Measurements from ENCODE around the gene ATAD3B.
"Not testable (repeated sequence)": the region's sequence is repeated elsewhere in the genome, so short reads cannot be mapped to it uniquely, and the experiment has no call there.

The ATAD3B gene

DNA sequence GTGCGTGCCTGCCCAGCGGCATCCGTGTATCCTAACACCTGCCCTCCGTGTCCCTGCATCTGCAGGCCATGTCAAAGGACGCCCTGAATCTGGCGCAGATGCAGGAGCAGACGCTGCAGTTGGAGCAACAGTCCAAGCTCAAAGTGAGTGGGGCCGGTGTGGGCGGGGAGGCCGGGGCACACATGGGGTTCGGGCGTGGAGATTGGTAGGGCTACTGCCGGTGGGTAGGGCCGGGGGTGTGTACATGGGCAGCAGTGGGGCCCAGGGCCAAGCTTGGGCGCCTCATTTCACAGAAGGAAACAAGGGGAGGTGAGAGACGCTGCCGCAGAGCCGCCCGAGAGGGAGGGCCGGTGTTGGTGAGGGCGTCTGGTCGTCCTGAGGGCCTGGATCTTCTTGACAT, 20.9 kb upstream of the ATAD3B start:
- DNase-seq (ENCODE audit: low read depth in 2 of 2), result not testable (repeated sequence)

DNA sequence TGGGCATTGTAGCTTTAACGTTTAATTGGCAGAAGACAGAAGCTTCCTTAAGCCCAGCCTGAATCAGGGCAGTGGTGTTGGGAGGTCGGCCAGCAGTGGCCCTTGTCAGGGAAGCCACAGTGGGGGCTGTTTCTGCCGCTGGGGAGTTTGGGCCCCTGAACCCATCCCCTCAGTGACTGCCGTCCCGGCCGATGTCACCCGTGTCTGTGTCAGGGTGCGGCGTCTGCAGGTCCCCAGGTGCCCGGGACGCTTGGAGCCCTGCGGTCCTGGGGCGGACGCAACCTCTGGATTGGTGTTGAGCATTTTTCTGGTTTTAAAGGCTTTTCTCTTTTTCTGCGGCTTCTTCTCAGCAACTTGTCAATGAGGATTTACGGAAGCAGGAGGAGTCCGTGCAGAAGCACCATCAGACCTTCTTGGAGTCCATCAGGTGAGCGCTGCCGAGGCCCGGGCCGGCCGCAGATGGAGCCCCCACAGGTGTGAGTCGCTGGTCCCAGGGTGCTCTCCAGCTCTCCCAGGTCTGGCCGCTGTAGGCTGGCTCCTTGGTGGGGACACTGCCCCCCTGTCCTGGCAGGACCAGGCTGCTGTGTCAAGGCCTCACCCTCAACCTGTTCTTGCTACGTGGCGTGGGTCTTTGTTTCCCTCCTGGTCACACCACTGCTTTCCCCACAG, 19.7 kb upstream of the ATAD3B start:
- no peak for DNase-seq (ENCODE audit: low read depth in 2 of 2)

- DNase-seq (ENCODE audit: low read depth in 2 of 2), result not testable (repeated sequence)
These were observed 19.2 kb upstream of the ATAD3B start for GRCh38 chr1:1452365-1452739.

- no peak for DNase-seq (ENCODE audit: low read depth in 2 of 2)
These were observed 18.7 kb upstream of the ATAD3B start for GRCh38 chr1:1452882-1453281.

DNA sequence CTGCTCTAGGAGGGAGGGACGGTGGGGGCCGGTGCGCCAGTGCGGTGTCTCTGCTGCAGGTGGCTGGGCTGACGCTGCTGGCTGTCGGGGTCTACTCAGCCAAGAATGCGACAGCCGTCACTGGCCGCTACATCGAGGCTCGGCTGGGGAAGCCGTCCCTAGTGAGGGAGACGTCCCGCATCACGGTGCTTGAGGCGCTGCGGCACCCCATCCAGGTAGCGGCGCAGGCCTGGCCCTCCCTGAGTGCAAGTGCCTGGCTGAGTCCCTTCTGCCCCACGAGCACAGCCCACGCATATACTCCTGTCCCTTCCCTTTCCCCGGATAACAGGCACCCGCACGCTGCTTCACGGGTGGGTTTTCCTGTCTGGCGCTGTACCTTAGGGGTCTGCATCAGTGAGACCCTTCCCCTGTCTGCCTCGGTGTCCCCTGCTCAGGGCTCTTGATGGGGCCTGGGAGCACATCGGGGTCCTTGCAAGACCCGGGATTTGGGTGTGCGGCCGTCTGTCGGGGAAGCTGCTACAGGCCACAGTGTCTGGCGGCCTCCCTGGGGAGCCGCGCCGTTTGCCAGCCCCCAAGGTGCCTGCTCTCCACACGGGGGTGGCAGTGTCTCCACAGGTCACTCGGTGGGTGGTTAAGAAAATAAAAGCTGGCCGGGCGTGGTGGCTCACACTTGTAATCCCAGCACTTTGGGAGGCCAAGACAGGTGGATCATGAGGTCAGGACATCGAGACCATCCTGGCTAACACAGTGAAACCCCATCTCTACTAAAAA, 17.1 kb upstream of the ATAD3B start:
- DNase-seq (ENCODE audit: low read depth in 2 of 2), result not testable (repeated sequence)

GRCh38 chr1:1455366-1455884, 16.1 kb upstream of the ATAD3B start:
- DNase-seq (ENCODE audit: low read depth in 2 of 2), result no peak

DNA sequence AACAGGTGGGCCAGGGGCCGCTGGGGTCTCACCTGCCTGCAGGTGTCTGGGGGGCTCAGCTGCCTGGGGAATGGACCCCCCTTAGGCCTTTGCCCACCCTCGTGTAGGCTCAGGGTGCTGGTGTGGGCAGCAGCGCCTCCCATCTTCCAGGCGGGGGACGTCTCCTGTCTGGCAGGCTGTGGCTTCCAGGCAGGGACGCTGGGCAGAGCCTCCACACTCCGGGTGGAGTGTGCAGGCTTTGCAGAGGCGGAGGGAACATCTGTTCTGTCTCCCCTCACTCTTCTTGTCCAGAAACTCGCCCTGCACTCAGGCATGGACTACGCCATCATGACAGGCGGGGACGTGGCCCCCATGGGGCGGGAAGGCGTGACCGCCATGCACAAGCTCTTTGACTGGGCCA, 15.6 kb upstream of the ATAD3B start:
- not testable (repeated sequence) for DNase-seq (ENCODE audit: low read depth in 2 of 2)

DNA sequence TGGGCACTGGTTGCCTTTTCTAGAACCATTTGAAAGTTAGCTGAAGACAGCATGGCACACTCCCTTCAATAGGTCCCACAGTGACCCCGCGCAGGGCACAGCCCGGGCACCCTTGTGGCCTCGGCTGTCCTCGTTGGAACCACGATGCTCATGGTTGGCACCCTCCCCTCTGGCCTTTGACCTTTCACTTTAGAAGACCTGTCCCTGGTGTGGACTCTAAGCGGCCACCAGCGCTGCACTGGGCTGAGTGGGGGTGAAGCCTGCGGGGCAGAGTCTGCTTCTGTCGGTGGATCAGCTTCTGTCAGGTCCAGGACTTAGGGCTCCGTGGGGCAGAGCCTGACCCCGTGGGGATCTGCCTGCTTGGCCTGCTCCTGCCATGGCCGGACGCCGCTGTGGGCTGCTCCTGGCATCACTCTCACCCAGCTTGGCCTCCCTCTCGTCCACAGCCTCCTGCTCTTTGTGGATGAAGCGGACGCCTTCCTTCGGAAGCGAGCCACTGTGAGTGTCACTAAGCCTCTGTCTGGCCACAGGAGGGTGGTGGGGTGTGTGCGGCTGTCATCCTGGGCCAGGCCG, 14.8 kb upstream of the ATAD3B start:
- DNase-seq (ENCODE audit: low read depth in 2 of 2), result not testable (repeated sequence)

GRCh38 chr1:1459156-1459555, 12.4 kb upstream of the ATAD3B start:
- not testable (repeated sequence) for DNase-seq (ENCODE audit: low read depth in 2 of 2)

DNA sequence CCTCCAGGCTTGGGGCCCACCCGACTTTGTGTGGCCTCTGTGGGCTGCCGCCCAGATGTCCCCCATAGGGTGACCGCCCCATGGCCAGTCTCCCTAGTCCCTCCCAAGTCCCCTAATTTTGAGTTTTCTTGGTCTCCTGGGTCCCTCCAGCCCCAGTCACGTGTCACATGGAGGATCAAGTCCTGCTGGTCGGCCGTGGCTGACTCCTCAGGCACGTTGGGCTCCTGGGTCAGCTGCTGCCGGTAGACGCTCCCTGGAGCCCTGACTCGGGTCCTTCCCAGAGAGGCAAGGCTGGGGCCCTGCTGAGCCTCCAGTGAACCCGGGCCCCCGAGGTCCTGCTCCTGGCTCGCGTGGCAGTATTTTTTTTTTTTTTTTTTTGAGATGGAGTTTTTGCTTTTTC, 11.9 kb upstream of the ATAD3B start:
- DNase-seq (ENCODE audit: low read depth in 2 of 2), result not testable (repeated sequence)

DNA sequence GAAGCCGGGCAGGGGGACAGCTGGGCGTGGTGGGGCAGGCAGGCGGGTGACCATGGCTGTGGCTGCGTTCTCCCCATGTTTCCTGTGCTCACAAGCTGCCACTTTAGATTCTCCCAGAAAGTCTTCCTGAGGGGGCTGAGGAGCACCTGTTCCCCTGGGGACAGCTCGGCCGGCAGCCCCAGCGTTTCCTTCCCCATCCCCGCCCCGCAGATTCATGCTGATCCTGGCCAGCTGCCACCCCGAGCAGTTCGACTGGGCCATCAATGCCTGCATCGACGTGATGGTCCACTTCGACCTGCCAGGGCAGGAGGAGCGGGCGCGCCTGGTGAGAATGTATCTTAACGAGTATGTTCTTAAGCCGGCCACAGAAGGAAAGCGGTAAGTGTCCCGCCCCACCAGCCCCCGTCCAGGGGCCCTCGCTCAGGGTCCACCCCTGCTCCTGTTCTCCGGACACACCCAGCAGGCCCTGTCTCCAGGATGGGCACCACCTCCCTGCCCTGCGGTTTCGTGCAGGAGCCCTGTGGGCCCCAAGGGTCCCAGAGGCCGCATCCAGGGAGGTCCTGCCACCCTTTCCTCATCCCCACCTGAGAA, 10.9 kb upstream of the ATAD3B start:
- no peak for DNase-seq (ENCODE audit: low read depth in 2 of 2)

DNA sequence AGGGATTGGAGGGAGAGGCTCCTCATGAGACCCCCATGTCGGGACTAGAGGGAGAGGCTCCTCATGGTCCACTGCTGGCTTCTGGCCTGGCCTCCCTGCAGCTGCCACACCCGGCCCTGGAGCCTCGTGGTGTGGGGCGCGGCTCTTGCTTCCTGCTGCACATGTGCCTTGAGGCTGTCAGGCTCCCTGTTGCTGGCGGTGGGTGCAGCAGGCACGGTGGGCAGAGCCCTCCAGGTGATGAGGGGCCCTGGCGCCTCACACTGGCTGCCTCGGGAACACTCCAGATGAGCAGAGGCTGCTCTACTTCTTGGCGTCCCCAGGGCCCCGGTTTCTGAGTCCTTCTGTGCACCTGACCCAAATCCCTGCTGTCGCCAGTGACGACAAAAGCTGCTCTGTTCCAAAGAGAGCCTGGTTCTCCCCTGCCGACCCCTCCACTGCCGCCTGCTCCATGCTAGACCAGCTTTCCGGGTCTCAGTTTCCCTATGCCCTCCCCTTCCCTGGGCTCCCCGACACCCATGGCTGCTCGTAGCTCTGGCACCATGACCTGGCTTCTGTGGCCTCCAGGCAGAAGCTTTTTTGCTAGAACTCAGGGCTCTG, 9.7 kb upstream of the ATAD3B start:
- DNase-seq (ENCODE audit: low read depth in 2 of 2), result no peak

DNA sequence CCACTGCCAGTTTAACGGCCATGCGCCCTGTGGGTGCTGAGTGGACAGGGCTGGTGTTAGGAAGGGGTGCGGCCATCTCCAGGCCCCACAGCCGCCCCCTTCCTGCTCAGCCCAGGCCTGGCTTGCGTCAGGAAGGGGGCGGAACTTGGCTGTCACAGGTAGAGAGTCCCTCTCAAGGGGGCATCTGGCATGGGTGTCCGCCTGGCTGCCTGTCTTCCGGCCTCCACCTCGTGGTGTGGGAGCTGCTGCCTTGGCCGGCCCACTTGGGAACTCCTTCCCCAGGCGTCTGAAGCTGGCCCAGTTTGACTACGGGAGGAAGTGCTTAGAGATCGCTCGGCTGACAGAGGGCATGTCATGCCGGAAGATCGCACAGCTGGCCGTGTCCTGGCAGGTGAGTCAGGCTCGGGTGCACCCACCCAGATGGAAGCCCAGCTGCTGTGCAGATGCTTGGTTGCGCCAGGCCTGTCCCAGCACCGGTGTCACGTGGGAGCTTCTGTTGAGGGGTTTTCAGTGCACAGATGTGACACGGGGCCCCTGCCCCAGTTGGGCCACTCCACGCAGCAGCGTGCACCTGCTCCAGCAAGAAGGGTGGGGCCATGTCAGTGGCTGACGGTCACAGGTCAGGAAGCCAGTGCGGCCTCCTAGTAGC, 9.1 kb upstream of the ATAD3B start:
- DNase-seq (ENCODE audit: low read depth in 2 of 2), result no peak

- no peak for DNase-seq (ENCODE audit: low read depth in 2 of 2)
These were observed 8.3 kb upstream of the ATAD3B start for GRCh38 chr1:1463312-1463711.

- not testable (repeated sequence) for DNase-seq (ENCODE audit: low read depth in 2 of 2)
These were observed 3.2 kb upstream of the ATAD3B start for GRCh38 chr1:1468196-1468985.

DNA sequence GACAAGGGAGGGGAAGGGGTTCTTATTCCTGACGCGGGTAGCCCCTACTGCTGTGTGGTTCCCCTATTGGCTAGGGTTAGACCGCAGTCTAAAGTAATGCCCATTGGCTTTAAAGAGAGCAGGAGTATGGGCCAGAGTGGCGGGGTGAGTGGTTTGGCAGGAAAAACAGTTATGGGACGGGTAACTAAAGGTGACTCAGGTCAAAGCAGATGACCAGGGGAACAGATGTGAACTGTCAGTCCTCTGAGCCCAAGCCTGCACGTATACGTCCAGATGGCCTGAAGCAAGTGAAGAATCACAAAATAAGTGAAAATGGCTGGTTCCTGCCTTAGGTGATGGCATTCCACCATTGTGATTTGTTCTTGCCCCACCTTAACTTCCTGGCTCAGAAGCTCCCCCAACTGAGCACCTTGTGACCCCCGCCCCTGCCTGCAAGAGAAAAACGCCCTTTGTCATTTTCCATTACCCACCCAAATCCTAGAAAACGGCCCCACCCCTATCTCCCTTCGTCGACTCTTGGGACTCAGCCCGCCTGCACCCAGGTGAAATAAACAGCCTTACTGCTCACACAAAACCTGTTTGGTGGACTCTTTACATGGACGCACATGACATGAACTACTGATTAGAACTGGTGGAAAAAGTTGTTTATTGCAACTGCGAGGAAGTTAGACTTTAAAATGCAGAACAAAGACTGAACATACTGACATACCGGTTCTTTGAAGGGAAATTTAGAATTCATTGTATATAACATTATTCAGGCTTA, 758 bp upstream of the ATAD3B start:
- DNase-seq (ENCODE audit: low read depth in 2 of 2), result no peak

GRCh38 chr1:1472053-1472876, 700 bp downstream of the ATAD3B start:
- DNase-seq (ENCODE audit: low read depth in 2 of 2), result not testable (repeated sequence)

DNA sequence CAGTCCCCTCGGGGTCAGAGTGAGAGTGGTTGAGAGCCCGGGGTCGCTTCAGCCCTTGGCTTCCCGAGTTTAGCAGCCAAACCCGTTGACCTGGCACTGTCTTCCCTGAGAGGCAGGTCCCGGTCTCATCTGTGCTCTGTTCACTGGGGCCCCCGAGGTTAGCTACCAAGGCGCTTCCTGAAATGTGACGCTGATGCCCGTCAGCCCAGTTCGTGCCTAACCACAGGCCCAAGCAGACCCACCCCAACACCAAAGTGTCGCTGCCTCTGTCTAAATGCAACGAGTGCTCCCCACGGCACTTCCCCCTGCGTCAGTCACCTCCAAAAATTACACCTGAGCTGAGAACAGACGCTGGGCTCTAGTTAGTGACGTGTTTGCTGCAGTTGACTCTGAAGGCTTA, 4.4 kb downstream of the ATAD3B start:
- not testable (repeated sequence) for DNase-seq (ENCODE audit: low read depth in 2 of 2)

DNA sequence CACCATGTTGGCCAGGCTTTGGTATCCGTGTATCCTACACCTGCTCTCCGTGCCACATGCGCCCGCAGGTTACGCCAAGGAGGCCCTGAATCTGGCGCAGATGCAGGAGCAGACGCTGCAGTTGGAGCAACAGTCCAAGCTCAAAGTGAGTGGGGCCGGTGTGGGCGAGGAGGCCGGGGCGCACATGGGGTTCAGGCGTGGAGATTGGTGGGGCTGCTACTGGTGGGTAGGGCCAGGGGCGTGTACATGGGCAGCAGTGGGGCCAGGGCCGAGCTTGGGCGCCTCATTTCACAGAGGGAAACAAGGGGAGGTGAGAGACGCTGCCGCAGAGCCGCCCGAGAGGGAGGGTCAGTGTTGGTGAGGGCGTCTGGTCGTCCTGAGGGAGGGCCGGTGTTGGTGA, 5.6 kb downstream of the ATAD3B start:
- DNase-seq (ENCODE audit: low read depth in 2 of 2), result no peak

All from activated CD4-positive, alpha-beta T cell treated with anti-CD3 and anti-CD28 coated beads for 24 hours (primary cell).